ENCODE results near the gene ANKRD52. TPM values are rescaled to one million over a fixed set of nuclear protein-coding genes. Genes with fewer than 3 reads are reported as not detected.

The ANKRD52 gene
- total and polyA plus RNA-seq, 2 of the 8 experiments (the other 6 are each of a cell fraction or from before 2014, with no cell fraction given), result 14.0 to 36.3 TPM

GRCh38 chr12:56293795-56294194 lies 35.6 kb upstream of the ANKRD52 start (continued):
- no peak for TF ChIP-seq TAF7 (optimal IDR thresholded peaks at IDR 0.05; ENCODE audit: borderline replicate concordance, low read depth, low read length)
- TF ChIP-seq USF2 (IDR thresholded peaks at IDR 0.05; ENCODE audit: low read length), result no peak
- TF ChIP-seq TCF12 (IDR thresholded peaks at IDR 0.05; ENCODE audit: low read depth, low read length), result no peak
- TF ChIP-seq CHD7 (IDR thresholded peaks at IDR 0.05; ENCODE audit: insufficient replicate concordance, low read length), result no peak
- TF ChIP-seq MAX (IDR thresholded peaks at IDR 0.05), result no peak

Data from H1 (cell line).